ENCODE results near the gene NFIB. TPM values are rescaled to one million over a fixed set of nuclear protein-coding genes. Genes with fewer than 3 reads are reported as not detected.

Gene NFIB
- total RNA-seq, 4 donors from 2014 or later: 40.2 to 150 (median 83.7) TPM

- DNase-seq: peak; percentile 93
- Histone ChIP-seq H3K27me3 (no peaks in the 10 kb centered on the region), H3K4me3 (peak overlapping the region; percentile 80 to 97 (median 86)), H3K9me3 (no peaks in the 10 kb centered on the region), H3K27ac (peak overlapping the region; percentile 91 to 96 (median 95)), H3K36me3 (no peaks in the 10 kb centered on the region), H3K4me1 (peaks cover 7 to 45% (median 20%) of the 10 kb centered on the region in 4 donors)
- TF ChIP-seq POLR2AphosphoS5 (IDR thresholded peaks at IDR 0.05): peak; percentile 57 to 76 (median 71)
- TF ChIP-seq, protein P1, sequence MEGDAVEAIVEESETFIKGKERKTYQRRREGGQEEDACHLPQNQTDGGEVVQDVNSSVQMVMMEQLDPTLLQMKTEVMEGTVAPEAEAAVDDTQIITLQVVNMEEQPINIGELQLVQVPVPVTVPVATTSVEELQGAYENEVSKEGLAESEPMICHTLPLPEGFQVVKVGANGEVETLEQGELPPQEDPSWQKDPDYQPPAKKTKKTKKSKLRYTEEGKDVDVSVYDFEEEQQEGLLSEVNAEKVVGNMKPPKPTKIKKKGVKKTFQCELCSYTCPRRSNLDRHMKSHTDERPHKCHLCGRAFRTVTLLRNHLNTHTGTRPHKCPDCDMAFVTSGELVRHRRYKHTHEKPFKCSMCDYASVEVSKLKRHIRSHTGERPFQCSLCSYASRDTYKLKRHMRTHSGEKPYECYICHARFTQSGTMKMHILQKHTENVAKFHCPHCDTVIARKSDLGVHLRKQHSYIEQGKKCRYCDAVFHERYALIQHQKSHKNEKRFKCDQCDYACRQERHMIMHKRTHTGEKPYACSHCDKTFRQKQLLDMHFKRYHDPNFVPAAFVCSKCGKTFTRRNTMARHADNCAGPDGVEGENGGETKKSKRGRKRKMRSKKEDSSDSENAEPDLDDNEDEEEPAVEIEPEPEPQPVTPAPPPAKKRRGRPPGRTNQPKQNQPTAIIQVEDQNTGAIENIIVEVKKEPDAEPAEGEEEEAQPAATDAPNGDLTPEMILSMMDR (IDR thresholded peaks at IDR 0.05): peak in 4 of 5 experiments; percentile 54 to 76 (median 60)
- peak; percentile 60 for TF ChIP-seq POLR2A (IDR thresholded peaks at IDR 0.05)
- TF ChIP-seq EP300 (IDR thresholded peaks at IDR 0.05; ENCODE audit: low read depth): no peak
- in situ Hi-C loops (cut with MboI; ENCODE audit: low pct_ligation_motif_present in 1 of 4, low pct_unique_long_range_greater_than_20kb in 1 of 4, low sequenced_read_pairs in 3 of 4): no loop called here
- intact Hi-C loops (cut with DNase I; ENCODE audit: low total_unique reads): no loop called here
- WGBS, 2 donors (ENCODE audit: low coverage in 1 of 2): 0% methylated on average over 51 of the region's 98 CpGs; no CpG with 5 or more reads in 1 of the 2 donors
Measured at GRCh38 chr9:14322211-14323082, 8.5 kb upstream of the NFIB start.

DNA sequence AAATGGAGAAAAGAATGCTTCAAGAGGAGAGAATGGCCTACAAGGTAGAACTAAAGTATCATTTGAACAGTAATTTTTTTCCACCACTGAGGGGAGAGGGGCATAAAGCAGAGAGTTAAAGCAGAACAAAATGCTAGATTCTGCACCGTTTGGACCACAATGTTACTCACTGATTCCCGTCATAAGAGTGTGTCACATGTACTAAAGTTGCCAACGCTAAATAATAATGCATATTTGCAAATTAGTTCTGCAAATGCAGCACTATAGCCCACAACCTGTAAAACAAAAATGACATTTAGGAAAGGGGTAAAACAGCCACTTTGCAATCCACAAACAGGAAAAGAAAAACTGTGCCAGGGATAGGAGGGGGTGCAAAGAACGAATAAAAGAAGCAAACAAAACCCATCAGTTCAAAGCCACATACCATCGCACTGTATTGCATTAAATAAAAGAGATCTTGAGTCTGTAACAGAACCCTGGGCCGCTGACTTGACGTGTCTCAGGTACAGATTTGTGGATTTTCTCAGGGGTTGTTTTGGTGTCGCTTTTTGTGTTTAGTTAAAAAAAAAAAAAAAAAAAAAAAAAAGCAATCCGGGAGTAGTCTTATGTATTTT, 7.7 kb upstream of the NFIB start:
- in situ Hi-C loops (cut with MboI; ENCODE audit: low pct_ligation_motif_present in 1 of 4, low pct_unique_long_range_greater_than_20kb in 1 of 4, low sequenced_read_pairs in 3 of 4) (no loop called here), intact Hi-C loops (cut with DNase I; ENCODE audit: low total_unique reads) (no loop called here)
- H3K4me1 ChIP-seq: peaks cover 7 to 53% (median 21%) of the 10 kb centered on the region in 4 donors
- H3K27ac ChIP-seq: peak overlapping the region; percentile 91 to 96 (median 95)
- no peaks in the 10 kb centered on the region for H3K27me3 ChIP-seq
- H3K36me3 ChIP-seq: no peaks in the 10 kb centered on the region
- TF ChIP-seq POLR2A (IDR thresholded peaks at IDR 0.05) (no peak), EP300 (IDR thresholded peaks at IDR 0.05; ENCODE audit: low read depth) (no peak), POLR2AphosphoS5 (IDR thresholded peaks at IDR 0.05) (no peak)
- TF ChIP-seq, protein P1 (IDR thresholded peaks at IDR 0.05): no peak
- no peak for DNase-seq
- 11 to 12% methylated on average over 8 to 9 of the region's 9 CpGs for WGBS, 2 donors (ENCODE audit: low coverage in 1 of 2)
- H3K4me3 ChIP-seq: peak overlapping the region in 3 of 4 donors; percentile 80 to 97 (median 87)
- H3K9me3 ChIP-seq: no peaks in the 10 kb centered on the region

GRCh38 chr9:14320271-14321181, 6.6 kb upstream of the NFIB start:
- Histone ChIP-seq H3K4me1 (peaks cover 7 to 58% (median 26%) of the 10 kb centered on the region in 4 donors), H3K4me3 (peak overlapping the region in 2 of 4 donors; percentile 80 to 97), H3K27me3 (peaks cover 4% of the 10 kb centered on the region), H3K27ac (peak overlapping the region; percentile 91 to 96 (median 95)), H3K9me3 (no peaks in the 10 kb centered on the region), H3K36me3 (no peaks in the 10 kb centered on the region)
- peak; percentile 22 for DNase-seq
- intact Hi-C loops (cut with DNase I; ENCODE audit: low total_unique reads): no loop called here
- TF ChIP-seq POLR2A (IDR thresholded peaks at IDR 0.05): no peak
- TF ChIP-seq EP300 (IDR thresholded peaks at IDR 0.05; ENCODE audit: low read depth): no peak
- peak in 1 of 3 donors; percentile 63 for TF ChIP-seq POLR2AphosphoS5 (IDR thresholded peaks at IDR 0.05)
- TF ChIP-seq, protein P1 (IDR thresholded peaks at IDR 0.05): no peak
- in situ Hi-C loops (cut with MboI; ENCODE audit: low pct_ligation_motif_present in 1 of 4, low pct_unique_long_range_greater_than_20kb in 1 of 4, low sequenced_read_pairs in 3 of 4): no loop called here
- WGBS, 2 donors (ENCODE audit: low coverage in 1 of 2): 21 to 23% methylated on average over 8 to 14 of the region's 14 CpGs
